ENCODE measurements around the gene TMCC2. TPM values are rescaled to one million over a fixed set of nuclear protein-coding genes. Genes with fewer than 3 reads are reported as not detected.

TMCC2 gene
- total RNA-seq, 4 donors from 2014 or later: 0.96 to 4.9 (median 2.2) TPM

DNA sequence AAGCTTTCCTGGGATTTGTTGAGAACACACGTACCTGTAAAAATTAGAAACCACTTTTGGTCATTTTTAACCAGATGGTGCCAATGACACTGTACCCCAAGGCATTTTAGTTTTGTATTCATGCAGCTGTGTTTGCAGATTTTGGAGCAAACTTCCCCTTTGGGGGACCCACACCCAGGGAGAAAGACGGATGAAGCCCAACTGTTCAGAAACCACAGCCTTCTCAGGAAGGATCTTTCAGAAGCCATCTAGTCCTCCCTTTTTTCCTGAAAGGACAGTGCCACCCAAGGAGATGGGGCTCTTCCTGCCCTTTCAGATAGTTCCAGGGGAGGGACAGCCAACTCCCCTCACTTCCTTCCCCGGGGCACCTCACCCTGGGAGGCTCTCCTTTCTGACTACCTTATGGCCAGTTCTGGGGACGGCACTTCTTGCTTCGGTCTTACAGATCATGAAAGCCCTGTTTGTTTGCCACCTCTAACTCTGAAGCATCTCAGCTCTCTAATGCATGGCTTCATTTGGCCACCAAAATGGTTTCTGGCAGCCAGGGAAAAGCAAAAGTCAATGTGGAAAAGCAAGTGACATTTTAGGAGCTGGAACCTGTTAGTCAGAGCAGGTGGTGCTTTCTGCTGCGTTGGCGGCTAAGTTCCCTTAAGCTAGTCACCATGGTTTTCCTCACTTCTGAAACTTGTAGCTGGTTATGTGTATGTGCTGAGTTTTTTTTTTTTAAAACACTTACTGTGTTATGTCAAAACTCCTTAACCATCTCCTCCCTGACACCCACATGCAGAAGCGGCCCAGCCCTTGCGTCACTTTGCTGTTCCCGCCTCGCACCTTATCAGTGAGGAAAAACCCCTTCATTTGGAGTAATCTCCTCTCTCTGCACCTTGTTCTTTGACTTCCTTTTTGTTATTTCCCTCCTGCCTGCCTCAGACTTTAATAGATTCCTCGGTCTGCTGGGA, 10.1 kb downstream of the TMCC2 start:
- TF ChIP-seq, protein P1, sequence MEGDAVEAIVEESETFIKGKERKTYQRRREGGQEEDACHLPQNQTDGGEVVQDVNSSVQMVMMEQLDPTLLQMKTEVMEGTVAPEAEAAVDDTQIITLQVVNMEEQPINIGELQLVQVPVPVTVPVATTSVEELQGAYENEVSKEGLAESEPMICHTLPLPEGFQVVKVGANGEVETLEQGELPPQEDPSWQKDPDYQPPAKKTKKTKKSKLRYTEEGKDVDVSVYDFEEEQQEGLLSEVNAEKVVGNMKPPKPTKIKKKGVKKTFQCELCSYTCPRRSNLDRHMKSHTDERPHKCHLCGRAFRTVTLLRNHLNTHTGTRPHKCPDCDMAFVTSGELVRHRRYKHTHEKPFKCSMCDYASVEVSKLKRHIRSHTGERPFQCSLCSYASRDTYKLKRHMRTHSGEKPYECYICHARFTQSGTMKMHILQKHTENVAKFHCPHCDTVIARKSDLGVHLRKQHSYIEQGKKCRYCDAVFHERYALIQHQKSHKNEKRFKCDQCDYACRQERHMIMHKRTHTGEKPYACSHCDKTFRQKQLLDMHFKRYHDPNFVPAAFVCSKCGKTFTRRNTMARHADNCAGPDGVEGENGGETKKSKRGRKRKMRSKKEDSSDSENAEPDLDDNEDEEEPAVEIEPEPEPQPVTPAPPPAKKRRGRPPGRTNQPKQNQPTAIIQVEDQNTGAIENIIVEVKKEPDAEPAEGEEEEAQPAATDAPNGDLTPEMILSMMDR (IDR thresholded peaks at IDR 0.05): no peak
- no peak for ATAC-seq (ENCODE audit: low FRiP score)
- no peak for DNase-seq (ENCODE audit: low spot score)

DNA sequence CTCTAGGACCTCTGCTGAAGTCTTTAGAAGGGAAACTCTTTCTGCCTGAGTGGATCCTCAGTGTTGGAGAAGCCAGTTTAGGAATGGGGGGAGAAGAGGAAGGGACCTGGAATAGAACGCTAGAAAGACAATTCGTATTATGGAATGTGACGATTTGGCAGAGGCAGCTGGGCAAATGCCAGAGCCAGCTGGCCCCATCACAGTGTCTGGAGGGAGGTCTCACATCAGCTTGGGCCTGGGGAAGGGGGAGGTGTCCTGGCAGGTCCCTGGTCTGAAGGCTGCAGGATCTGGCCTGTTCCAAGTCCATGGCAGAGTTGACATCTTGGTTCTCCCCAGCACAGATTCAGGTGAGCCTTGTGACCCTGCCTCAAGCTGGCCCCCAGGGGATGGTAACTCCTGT, 11.3 kb downstream of the TMCC2 start:
- DNase-seq (ENCODE audit: low spot score) (no peak), ATAC-seq (ENCODE audit: low FRiP score) (no peak)
- TF ChIP-seq, protein P1 (IDR thresholded peaks at IDR 0.05): no peak

DNA sequence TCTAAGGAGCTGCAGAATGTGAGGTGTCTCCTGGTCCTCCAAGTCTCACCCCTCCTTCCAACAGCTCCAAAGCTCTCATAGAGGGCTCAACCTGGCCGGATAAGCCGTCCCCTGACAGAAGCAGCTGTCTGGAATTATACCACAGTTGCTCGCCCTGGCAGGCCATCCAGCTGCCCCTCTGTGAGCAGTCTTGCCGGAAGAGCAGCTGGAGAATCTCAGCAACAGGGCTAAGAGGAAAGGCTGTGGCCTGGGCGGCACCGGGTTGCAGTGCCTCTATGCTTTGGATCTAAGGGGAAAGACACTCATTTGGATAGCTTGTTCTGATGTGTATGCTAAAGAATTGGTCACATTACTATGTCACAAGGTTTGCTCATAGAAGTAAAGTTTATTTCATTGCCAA, 12.4 kb downstream of the TMCC2 start:
- ATAC-seq (ENCODE audit: low FRiP score) (no peak), DNase-seq (ENCODE audit: low spot score) (no peak)
- TF ChIP-seq, protein P1 (IDR thresholded peaks at IDR 0.05): no peak

DNA sequence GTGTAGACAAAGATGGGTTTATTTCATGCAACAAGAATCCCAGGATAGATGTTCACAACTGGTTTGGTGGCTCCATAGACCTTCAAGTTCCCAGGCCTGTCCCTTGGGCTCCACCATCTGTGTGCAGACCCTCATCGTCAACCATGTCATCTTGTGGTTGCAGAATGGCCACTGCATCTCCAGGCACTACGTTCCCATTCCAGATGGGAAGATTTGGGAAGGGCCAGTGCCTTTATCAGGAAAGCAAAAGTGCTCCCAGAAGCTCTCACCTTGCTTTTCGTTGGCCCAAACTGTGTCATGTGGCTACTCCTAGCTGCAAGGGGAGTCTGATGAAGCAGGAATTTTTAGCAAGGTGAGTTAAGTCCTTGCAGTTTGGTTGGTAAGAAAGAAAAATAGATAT, 12.8 kb downstream of the TMCC2 start:
- DNase-seq (ENCODE audit: low spot score) (no peak), ATAC-seq (ENCODE audit: low FRiP score) (no peak)
- TF ChIP-seq, protein P1 (IDR thresholded peaks at IDR 0.05): no peak

DNA sequence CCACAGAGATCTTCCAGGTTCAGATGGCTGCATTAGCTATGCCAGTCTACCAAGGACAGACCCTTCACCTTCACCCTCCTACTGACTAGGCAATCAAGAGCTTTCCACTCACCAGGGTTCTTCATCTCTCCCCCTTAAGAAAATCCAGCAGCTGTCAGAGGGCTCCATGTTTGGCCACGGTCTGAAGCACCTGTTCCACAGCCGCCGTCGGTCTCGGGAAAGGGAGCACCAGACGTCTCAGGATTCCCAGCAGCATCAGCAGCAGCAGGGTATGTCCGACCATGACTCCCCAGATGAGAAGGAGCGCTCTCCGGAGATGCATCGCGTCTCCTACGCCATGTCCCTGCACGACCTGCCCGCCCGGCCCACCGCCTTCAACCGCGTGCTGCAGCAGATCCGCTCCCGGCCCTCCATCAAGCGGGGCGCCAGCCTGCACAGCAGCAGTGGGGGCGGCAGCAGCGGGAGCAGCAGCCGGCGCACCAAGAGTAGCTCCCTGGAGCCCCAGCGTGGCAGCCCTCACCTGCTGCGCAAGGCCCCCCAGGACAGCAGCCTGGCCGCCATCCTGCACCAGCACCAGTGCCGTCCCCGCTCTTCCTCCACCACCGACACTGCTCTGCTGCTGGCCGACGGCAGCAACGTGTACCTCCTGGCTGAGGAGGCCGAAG, 13.8 kb downstream of the TMCC2 start:
- TF ChIP-seq, protein P1 (IDR thresholded peaks at IDR 0.05): no peak
- no peak for DNase-seq (ENCODE audit: low spot score)
- ATAC-seq (ENCODE audit: low FRiP score): no peak

DNA sequence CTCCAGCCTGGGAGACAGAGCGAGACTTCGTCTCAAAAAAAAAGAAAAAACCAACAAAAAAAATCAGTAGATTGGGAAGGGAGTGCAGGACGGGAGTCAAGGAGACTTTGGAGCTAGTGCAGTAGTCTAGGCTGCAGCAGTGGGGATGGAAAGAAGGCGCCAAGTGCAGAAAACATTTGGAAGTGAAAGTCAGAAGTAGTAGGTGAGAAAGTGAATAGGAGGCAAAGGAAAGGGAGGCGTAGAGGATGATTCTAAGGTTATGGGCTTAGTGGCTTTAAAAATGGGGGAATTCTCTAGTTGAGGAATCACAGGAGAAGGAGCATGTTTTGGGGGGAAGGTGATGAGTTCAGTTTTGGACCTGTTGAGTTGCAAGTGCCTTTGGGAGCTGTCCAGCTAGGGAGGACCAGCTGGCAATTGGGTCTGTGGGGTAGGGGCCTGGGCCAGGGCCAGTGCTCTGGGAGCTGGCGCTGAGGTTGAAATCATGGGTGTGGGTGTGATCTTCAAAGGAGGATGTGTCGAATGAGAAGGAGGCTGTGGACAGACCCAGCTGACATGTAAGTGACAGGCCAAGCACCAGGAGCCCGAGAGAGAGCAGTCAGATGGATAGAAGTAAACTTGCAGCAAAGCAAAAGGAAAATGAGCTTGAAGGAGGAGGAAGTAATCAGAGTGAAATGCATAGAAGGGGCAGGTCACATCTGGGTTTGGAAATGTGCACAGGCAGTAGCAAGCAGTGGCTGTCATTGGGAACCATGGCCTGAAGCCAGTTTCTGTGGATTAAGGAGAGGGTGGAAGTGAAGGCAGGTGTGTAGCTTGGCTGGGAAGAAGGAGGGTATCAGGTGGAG, 15.8 kb downstream of the TMCC2 start:
- DNase-seq (ENCODE audit: low spot score) (no peak), ATAC-seq (ENCODE audit: low FRiP score) (no peak)
- TF ChIP-seq, protein P1 (IDR thresholded peaks at IDR 0.05): no peak

Measured in omental fat pad (tissue), 4 donors.